HepG2 (cell line): Measurements from ENCODE around the gene SNX10. TPM values are rescaled to one million over a fixed set of nuclear protein-coding genes. Genes with fewer than 3 reads are reported as not detected.
A peak's percentile ranks its signal among the peaks of the same experiment; 100 is the strongest.

Experiments
- ATAC-seq: fragments of 200-7000 bp; cut with Tn5 transposase; 3 replicates; pipeline ENCODE4 v1.9.1; 2020; ENCODE audit warnings: mild to moderate bottlenecking, moderate library complexity
- BruUV-seq: library from RNA; stranded (reverse); fragments of 400-500 nt; replicated peaks from 2 replicates; lab custom pipeline; 2021; lab: Mats Ljungman, UMichigan
- CTCF ChIA-PET: fragments of 300-600 bp; formaldehyde crosslinking; extraction: SDS; loops from one replicate; lab custom pipeline; 2021; ENCODE audit warnings: low total read pairs, inconsistent platforms, low intra/inter-chr PET ratio; lab: Yijun Ruan, JAX
- POLR2A ChIA-PET: fragments of 350-600 bp; sonication (Branson Sonifier 250); formaldehyde crosslinking; loops from one replicate; lab custom pipeline; 2020; ENCODE audit warnings: antibody characterized with exemption, inconsistent platforms; lab: Yijun Ruan, JAX
- DNase-seq: peaks from one replicate; pipeline ENCODE4 v3.0.0-alpha.2; 2015; ENCODE audit warnings: low spot score
- FAIRE-seq: peaks from 3 replicates; lab custom pipeline; 2011; peaks lifted over from hg19 to GRCh38; lab: Jason Lieb, UNC
- H2AFZ ChIP-seq: one replicate; pipeline ENCODE4 v1.6.1; 2011; ENCODE audit warnings: low read length, inconsistent platforms
- H3K27ac ChIP-seq: fragments of 300-600 bp; 3 replicates; pipeline ENCODE4 v1.8.0; 2011; ENCODE audit warnings: mixed run types, mild to moderate bottlenecking, mixed read lengths, low read length, inconsistent platforms; ENCODE audit not compliant: insufficient read depth; ENCODE audit errors: extremely low read length
- H3K27me3 ChIP-seq, 2 experiments: fragments of 200-600 bp in 1 of 2; 2 replicates in 1 of 2; 3 replicates in 1 of 2; pipeline versions ENCODE4 v1.6.0 to v1.8.0; 2011; ENCODE audit warnings: low read length in 2 of 2, mild to moderate bottlenecking in 2 of 2, moderate library complexity in 2 of 2, inconsistent platforms in 1 of 2; ENCODE audit not compliant: insufficient read depth in 2 of 2, control insufficient read depth in 1 of 2
- H3K36me3 ChIP-seq, 2 experiments: fragments of 200-600 bp in 1 of 2; replicated peaks in 1 of 2; 2 replicates in 1 of 2; 3 replicates in 1 of 2; pipeline versions ENCODE4 v1.5.1 to v1.8.0; 2011; ENCODE audit warnings: low read length in 2 of 2, inconsistent platforms in 1 of 2; ENCODE audit not compliant: insufficient read depth in 2 of 2, control insufficient read depth in 1 of 2
- H3K4me1 ChIP-seq: 2 replicates; pipeline ENCODE4 v1.5.1; 2012; ENCODE audit warnings: low read length, inconsistent platforms; ENCODE audit not compliant: insufficient read depth
- H3K4me2 ChIP-seq: 2 replicates; pipeline ENCODE4 v1.6.0; 2011; ENCODE audit warnings: low read depth, low read length, inconsistent platforms
- H3K4me3 ChIP-seq, 3 experiments: fragments of 200-600 bp in 1 of 3; sonication (generic), shearing (Covaris generic) in 1 of 3; replicated peaks in 1 of 3; 2 replicates each; pipeline ENCODE4 v1.5.1; 2011 to 2016; ENCODE audit warnings: low read length in 3 of 3, inconsistent platforms in 2 of 3, low read depth in 2 of 3, mild to moderate bottlenecking in 2 of 3, control low read depth in 1 of 3, mixed read lengths in 1 of 3; ENCODE audit not compliant: insufficient read depth in 1 of 3
- H3K79me2 ChIP-seq: one replicate; pipeline ENCODE4 v1.6.1; 2011; ENCODE audit warnings: low read length, inconsistent platforms; ENCODE audit not compliant: insufficient read depth
- H3K9ac ChIP-seq: 2 replicates; pipeline ENCODE4 v1.6.0; 2011; ENCODE audit warnings: mild to moderate bottlenecking, low read depth, low read length, inconsistent platforms; ENCODE audit not compliant: insufficient read depth
- H3K9me3 ChIP-seq: 2 replicates; pipeline ENCODE4 v1.5.1; 2012; ENCODE audit warnings: mild to moderate bottlenecking, low read length
- H4K20me1 ChIP-seq: 2 replicates; pipeline ENCODE4 v1.6.0; 2011; ENCODE audit warnings: inconsistent platforms, mild to moderate bottlenecking, low read length, moderate library complexity; ENCODE audit not compliant: insufficient read depth
- BORCS8-MEF2B ChIP-seq: sonication (generic); formaldehyde crosslinking; IDR thresholded peaks from 2 replicates; pipeline ENCODE4 v1.8.0; 2022; ENCODE audit warnings: mild to moderate bottlenecking, missing genetic modification reagents
- FOSL1 ChIP-seq: sonication (generic); formaldehyde crosslinking; IDR thresholded peaks from 2 replicates; pipeline ENCODE4 v1.9.0; 2021; ENCODE audit warnings: missing genetic modification reagents, borderline replicate concordance
- FOXK1 ChIP-seq: sonication (generic); formaldehyde crosslinking; IDR thresholded peaks from 2 replicates; pipeline ENCODE4 v1.4.0; 2020; ENCODE audit warnings: low read depth, missing genetic modification reagents, borderline replicate concordance
- FOXO4 ChIP-seq: sonication (generic); formaldehyde crosslinking; conservative IDR thresholded peaks from 2 replicates; pipeline ENCODE4 v1.8.1; 2023; ENCODE audit warnings: missing genetic modification reagents
- HCFC1 ChIP-seq: fragments of 150-350 bp; IDR thresholded peaks from 2 replicates; pipeline ENCODE4 v1.6.1; 2014; ENCODE audit warnings: low read depth, low read length
- HNRNPH1 ChIP-seq: fragments of 200-400 bp; formaldehyde crosslinking; optimal IDR thresholded peaks from 2 replicates; pipeline ENCODE3; 2017; ENCODE audit warnings: mild to moderate bottlenecking, low read depth, low read length
- MTA1 ChIP-seq: sonication (generic); formaldehyde crosslinking; IDR thresholded peaks from 2 replicates; pipeline ENCODE4 v1.4.0; 2020; ENCODE audit warnings: missing genetic modification reagents, mild to moderate bottlenecking, borderline replicate concordance
- MTF1 ChIP-seq: sonication (generic); formaldehyde crosslinking; IDR thresholded peaks from 2 replicates; pipeline ENCODE4 v1.5.0; 2020; ENCODE audit warnings: missing genetic modification reagents
- PAWR ChIP-seq: sonication (generic); formaldehyde crosslinking; IDR thresholded peaks from 2 replicates; pipeline ENCODE4 v1.4.0; 2020; ENCODE audit warnings: missing genetic modification reagents, mild to moderate bottlenecking, borderline replicate concordance
- PHF20 ChIP-seq: sonication (generic); formaldehyde crosslinking; IDR thresholded peaks from 2 replicates; pipeline ENCODE4 v1.5.0; 2020; ENCODE audit warnings: mild to moderate bottlenecking, missing genetic modification reagents
- POLR2A ChIP-seq, 2 experiments: IDR thresholded peaks; 2 replicates each; pipeline ENCODE4 v1.6.1; 2011; ENCODE audit warnings: low read depth in 2 of 2, low read length in 2 of 2, mild to moderate bottlenecking in 1 of 2, moderate library complexity in 1 of 2; ENCODE audit not compliant: insufficient read depth in 1 of 2
- SAFB2 ChIP-seq: sonication (generic); formaldehyde crosslinking; IDR thresholded peaks from 2 replicates; pipeline ENCODE4 v1.5.1; 2020; ENCODE audit warnings: missing genetic modification reagents, low read depth, mild to moderate bottlenecking, borderline replicate concordance
- SIN3A ChIP-seq: IDR thresholded peaks from 2 replicates; pipeline ENCODE4 v1.6.1; 2011; ENCODE audit warnings: low read depth, mild to moderate bottlenecking, control low read depth, low read length, borderline replicate concordance
- SRSF4 ChIP-seq: fragments of 200-400 bp; formaldehyde crosslinking; IDR thresholded peaks from one replicate; pipeline ENCODE4 v1.6.1; 2018; ENCODE audit warnings: mild to moderate bottlenecking, low read depth, low read length, moderate library complexity; ENCODE audit not compliant: poor library complexity, severe bottlenecking
- ZBTB20 ChIP-seq: sonication (generic); formaldehyde crosslinking; IDR thresholded peaks from 2 replicates; pipeline ENCODE4 v1.8.1; 2023; ENCODE audit warnings: missing genetic modification reagents, low read depth, mild to moderate bottlenecking, borderline replicate concordance
- ZBTB38 ChIP-seq: sonication (generic); formaldehyde crosslinking; IDR thresholded peaks from 2 replicates; pipeline ENCODE4 v1.5.1; 2020; ENCODE audit warnings: mild to moderate bottlenecking, missing genetic modification reagents
- ZFP1 ChIP-seq: IDR thresholded peaks from 2 replicates; pipeline ENCODE4 v1.6.1; 2016
- ZNF232 ChIP-seq: sonication (generic); formaldehyde crosslinking; IDR thresholded peaks from 2 replicates; pipeline ENCODE4 v1.4.0; 2020; ENCODE audit warnings: missing genetic modification reagents, borderline replicate concordance
- ZNF24 ChIP-seq: fragments of 450-650 bp; IDR thresholded peaks from 2 replicates; pipeline ENCODE4 v1.6.1; 2017; ENCODE audit warnings: antibody characterized with exemption, mild to moderate bottlenecking
- ZNF770 ChIP-seq: sonication (generic); formaldehyde crosslinking; IDR thresholded peaks from 2 replicates; pipeline ENCODE4 v1.5.0; 2020; ENCODE audit warnings: mild to moderate bottlenecking, missing genetic modification reagents
- ZNF891 ChIP-seq: sonication (generic); formaldehyde crosslinking; IDR thresholded peaks from 2 replicates; pipeline ENCODE4 v1.5.0; 2020; ENCODE audit warnings: mild to moderate bottlenecking, missing genetic modification reagents
- WGBS: methylation state at CpG from one replicate; pipeline ENCODE4 v1.1.6; 2017; ENCODE audit warnings: low lambda C conversion rate; 5-methylcytosine and 5-hydroxymethylcytosine counted together
- in situ Hi-C: cut with HindIII; loops from 2 replicates; pipeline ENCODE4 v1.10.0; 2017; ENCODE audit warnings: low pct_unique_long_range_greater_than_20kb; ENCODE audit not compliant: extremely low pct_ligation_motif_present
- intact Hi-C: fragments of 100-400 bp; cut with micrococcal nuclease; formaldehyde crosslinking; loops from one replicate; pipeline ENCODE4 v1.10.0; 2022; ENCODE audit not compliant: unreplicated experiment
- polyA plus RNA-seq, 8 experiments: library from polyadenylated mRNA; depleted of rRNA in 3 of 8; stranded (reverse) in 7 of 8; unstranded in 1 of 8; fragments of >200 nt; fragmentation: Illumina TruSeq in 4 of 8; extraction: Trizol in 4 of 8; gene quantifications; 2 replicates each; pipeline versions ENCODE4 v1.2.1 to v1.2.3, GENCODE V29; 2011 to 2016; ENCODE audit warnings: low read depth in 4 of 8, missing spikeins in 1 of 8, mixed read lengths in 1 of 8; ENCODE audit not compliant: insufficient read depth in 1 of 8
- total RNA-seq, 5 experiments: library from RNA; depleted of rRNA; stranded (reverse); fragments of >200 nt; fragmentation: Illumina TruSeq; extraction: Trizol; gene quantifications; 2 replicates each; pipeline ENCODE4 v1.2.3, GENCODE V29; 2016; ENCODE audit warnings: low read depth in 1 of 5

Gene SNX10
- total and polyA plus RNA-seq, 2 of the 13 experiments (the other 11 are each of a cell fraction or from before 2014, with no cell fraction given) = 26.0 to 27.6 TPM

- TF ChIP-seq SIN3A (no peak), PHF20 (CRISPR knock-in tag) (no peak), POLR2A (IDR thresholded peaks at IDR 0.05; ENCODE audit: insufficient read depth in 1 of 2, low read depth in 2 of 2, low read length in 2 of 2) (no peak), SAFB2 (CRISPR knock-in tag) (no peak), ZBTB20 (CRISPR knock-in tag) (no peak)
Observed at GRCh38 chr7:26337232-26337865, 45.7 kb downstream of the SNX10 start (continued).

- H3K27me3 ChIP-seq = no peaks in the 10 kb centered on the region
- no peak overlapping the region for H3K27ac ChIP-seq
- WGBS = 92% methylated on average over 6 of the region's 6 CpGs
- H3K9ac ChIP-seq = no peak overlapping the region
- no peak for DNase-seq
- ChIA-PET POLR2A (no interaction called here), CTCF (no interaction called here)
- H3K4me2 ChIP-seq = no peak overlapping the region
- no peaks in the 10 kb centered on the region for H3K36me3 ChIP-seq
- intact Hi-C loops = no loop called here
- FAIRE-seq = no peak
- no TSS peak for BruUV-seq
- H3K9me3 ChIP-seq = no peaks in the 10 kb centered on the region
- no peak overlapping the region for H2AFZ ChIP-seq
- peaks cover 43% of the 10 kb centered on the region for H3K4me1 ChIP-seq
- H4K20me1 ChIP-seq = no peaks in the 10 kb centered on the region
- no peak for ATAC-seq
- H3K4me3 ChIP-seq = no peak overlapping the region
- in situ Hi-C loops = no loop called here
- peaks cover 15% of the 10 kb centered on the region for H3K79me2 ChIP-seq
- no peak for TF ChIP-seq FOXO4
- TF ChIP-seq PAWR (CRISPR knock-in tag) = no peak
- TF ChIP-seq SRSF4 = no peak
- no peak for TF ChIP-seq ZNF24
- TF ChIP-seq ZBTB38 (CRISPR knock-in tag) = no peak
- TF ChIP-seq FOXK1 = no peak
- TF ChIP-seq ZNF770 (CRISPR knock-in tag) = peak; percentile 14; the same call in 1 of the 2 replicates
- no peak for TF ChIP-seq HNRNPH1
- no peak for TF ChIP-seq BORCS8-MEF2B (CRISPR knock-in tag)
- no peak for TF ChIP-seq ZNF232 (CRISPR knock-in tag)
- no peak for TF ChIP-seq MTF1
- TF ChIP-seq HCFC1 = no peak
- TF ChIP-seq ZFP1 (CRISPR knock-in tag) = peak; percentile 92; the same call in 1 of the 2 replicates
- TF ChIP-seq ZNF891 (CRISPR knock-in tag) = no peak
- no peak for TF ChIP-seq MTA1
- TF ChIP-seq FOSL1 (CRISPR knock-in tag) = no peak
Observed at GRCh38 chr7:26340476-26341018, 48.9 kb downstream of the SNX10 start.
